Spleen (tissue), 7 donors: ENCODE results near the gene MAGEB17.

Experiments
- POLR2A ChIP-seq, 3 donors: fragments of 450-650 bp; IDR thresholded peaks; one replicate each; pipeline ENCODE4 v1.5.1; 2017; ENCODE audit warnings: antibody characterized with exemption in 3 of 3, mild to moderate bottlenecking in 1 of 3
- TF ChIP-seq, protein P1 (sequence below), 11 experiments: fragments of 200-600 bp in 7 of 11; fragments of 450-650 bp in 4 of 11; sonication (generic) in 4 of 11; IDR thresholded peaks in 8 of 11; conservative IDR thresholded peaks in 3 of 11; 1 replicate in 7 of 11; 2 replicates in 4 of 11; pipeline versions ENCODE4 v1.4.0 to v1.8.0; 2016 to 2021; ENCODE audit warnings: antibody characterized with exemption in 11 of 11, inconsistent platforms in 4 of 11, mild to moderate bottlenecking in 1 of 11
- donor health status: DM: no; HTN: no; CAD: no; lungs with moderate emphysema.
- donor health status: DM: no; HTN: no; CAD: no.
- donor health status: DM: no; HTN: no; CAD: no.

DNA sequence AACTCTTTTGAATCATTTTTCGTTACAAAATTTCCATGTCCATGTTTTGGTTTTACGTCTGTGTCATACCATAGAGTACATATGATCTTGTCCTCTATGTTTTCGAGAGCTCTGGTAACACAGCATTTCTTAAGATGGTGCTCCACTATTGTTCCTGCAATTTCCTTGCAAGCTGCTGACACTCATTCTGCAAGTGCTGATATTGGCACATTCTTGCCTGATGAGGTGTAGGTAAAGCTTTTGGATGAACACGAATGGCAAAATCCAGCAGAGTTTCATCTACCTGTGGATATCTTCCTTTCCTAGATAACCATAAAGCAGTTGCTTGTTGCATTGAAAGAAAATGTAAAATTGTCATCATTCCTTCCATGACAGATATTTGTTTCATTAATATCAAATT is 41.3 kb downstream of the MAGEB17 start:
- TF ChIP-seq, protein P1, sequence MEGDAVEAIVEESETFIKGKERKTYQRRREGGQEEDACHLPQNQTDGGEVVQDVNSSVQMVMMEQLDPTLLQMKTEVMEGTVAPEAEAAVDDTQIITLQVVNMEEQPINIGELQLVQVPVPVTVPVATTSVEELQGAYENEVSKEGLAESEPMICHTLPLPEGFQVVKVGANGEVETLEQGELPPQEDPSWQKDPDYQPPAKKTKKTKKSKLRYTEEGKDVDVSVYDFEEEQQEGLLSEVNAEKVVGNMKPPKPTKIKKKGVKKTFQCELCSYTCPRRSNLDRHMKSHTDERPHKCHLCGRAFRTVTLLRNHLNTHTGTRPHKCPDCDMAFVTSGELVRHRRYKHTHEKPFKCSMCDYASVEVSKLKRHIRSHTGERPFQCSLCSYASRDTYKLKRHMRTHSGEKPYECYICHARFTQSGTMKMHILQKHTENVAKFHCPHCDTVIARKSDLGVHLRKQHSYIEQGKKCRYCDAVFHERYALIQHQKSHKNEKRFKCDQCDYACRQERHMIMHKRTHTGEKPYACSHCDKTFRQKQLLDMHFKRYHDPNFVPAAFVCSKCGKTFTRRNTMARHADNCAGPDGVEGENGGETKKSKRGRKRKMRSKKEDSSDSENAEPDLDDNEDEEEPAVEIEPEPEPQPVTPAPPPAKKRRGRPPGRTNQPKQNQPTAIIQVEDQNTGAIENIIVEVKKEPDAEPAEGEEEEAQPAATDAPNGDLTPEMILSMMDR (IDR thresholded peaks at IDR 0.05 in 8 of 11, conservative IDR thresholded peaks at IDR 0.05 in 3 of 11), result no peak
- TF ChIP-seq POLR2A (IDR thresholded peaks at IDR 0.05), result no peak
